ENCODE measurements around the gene CAMTA1.

CAMTA1 gene

DNA sequence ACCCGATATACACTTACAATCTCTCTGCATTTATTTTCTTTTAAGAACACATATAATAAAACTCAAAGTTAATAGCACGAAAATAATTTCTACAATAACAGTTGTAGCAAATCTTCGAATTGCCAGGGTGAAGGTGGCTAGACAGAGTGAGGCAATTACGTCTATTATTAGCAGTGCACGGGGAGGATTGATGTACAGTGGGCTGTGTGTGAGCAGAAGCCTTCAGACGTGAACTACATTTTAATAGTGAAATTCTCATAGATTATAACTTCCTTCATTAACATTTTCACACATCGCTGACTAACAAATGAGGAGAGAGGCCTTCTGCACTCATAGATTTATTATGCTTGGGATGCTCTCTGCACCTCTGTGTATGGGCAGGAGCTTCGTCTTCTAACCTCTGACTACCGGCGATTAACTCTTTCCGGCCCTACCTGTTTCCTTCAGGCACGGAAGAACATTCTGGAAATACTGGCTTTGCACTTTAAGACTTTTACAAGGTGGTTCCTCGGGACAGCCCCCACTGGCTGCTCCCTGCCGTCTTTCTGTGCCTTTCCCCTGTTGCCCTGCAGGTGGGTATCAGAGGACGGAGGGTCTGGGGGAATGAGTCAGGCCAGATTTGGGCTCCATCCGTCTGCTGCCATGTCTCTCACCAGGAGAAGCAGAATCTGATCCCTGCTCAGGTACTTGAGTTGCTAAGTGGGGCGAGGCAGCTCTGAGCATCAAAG, 200.5 kb downstream of the CAMTA1 start:
- no peak for FAIRE-seq

DNA sequence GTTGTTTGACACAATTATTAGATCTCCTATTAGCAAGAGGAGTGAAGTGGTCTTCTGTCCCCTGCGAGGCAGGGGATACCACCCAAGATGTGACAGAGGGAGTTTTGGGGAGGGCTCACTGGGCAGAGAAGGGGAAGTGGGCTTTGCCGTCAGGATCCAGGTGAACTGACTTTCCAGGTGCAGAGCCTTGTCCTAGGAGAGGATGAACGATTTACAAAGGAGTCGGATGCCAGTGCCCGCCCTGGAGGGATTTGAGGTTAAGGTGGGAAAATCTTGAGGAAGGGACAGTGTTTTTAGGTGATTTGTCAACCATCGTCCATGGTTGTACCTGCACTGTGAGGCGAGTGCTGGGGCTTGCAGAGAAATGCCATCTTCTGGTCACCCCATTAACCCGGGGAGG, 201.0 kb downstream of the CAMTA1 start:
- no peak for FAIRE-seq

DNA sequence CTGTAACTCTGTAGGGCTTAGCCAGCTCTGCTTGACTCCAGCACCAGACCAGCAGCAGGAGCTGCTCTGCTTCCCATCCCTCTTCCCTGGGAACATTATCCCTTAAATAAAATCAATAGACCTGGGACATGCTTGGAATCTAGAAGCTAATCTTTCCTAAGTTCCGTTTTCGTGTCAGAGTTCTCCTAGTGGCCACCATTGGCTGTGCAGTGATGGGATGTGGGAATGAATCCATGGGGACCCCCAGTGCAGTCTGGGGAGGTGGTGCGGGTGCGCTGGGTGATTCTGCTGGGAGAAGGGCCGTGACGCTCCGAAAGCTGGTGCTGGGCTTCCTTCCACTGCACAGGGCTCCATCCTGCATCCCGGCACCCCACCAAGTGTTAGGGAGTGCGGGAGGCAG, 202.7 kb downstream of the CAMTA1 start:
- no peak for FAIRE-seq

DNA sequence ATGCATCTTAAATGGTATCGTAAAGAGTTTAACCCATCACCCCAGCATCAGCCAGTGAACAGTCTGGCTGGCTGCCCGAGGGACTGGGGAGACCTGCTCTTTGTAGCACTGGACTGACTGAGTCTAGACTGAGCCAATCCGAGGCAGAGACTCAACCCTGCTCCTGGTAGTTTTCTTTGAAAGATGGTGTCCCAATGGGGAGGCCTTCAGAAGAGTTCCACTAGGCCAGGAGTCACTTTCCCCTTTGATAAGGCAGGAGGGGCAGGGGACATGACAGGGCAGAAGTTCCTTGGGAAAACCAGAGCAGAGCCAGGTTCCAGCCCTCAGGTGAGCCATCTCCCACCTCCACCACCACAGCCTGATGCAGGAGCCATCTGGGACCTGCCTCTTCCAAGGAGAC, 203.5 kb downstream of the CAMTA1 start:
- no peak for FAIRE-seq

DNA sequence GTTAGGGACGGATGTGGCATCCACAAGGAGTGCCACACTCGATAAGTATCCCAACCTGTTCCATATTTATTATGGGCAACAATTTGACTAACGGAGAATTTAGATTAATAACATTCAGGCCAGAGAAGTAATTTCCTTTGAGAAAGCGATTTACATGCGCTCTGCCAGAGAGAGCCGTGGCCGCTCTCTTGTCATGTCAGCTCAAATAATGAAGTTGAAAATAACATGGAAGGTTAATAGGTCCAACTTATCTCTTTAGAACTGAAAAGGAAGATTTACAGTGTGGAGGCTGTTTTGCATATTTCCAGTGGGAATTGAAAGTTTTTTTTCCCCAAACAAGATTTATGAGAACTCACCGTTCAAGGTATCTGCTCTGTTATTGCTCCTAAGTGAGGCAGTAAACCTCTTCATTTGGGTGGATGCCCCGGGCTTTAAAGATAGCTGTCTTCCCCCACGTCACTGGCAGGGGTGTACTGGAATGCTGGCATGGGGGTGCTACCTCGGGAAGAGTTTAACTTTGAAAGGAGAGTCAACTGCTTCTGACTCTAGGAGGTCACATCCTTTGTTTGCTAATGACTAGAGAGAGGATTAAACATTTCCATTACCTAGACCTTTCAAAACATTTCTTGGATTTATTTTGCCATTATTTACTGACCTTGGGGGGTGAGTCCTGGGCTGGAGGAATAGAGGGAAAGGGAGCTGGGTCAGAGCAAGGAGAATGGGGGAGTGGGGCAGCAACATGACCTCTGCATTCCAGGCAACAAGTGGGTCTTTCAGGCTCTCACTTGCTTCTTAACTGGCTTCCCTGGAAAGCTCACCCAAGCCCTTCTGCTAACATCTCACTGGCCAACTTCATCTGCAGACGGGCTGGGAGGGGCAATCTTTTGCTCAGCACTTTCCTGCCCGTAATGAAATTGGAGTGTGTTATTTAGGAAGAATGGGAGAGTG, 204.2 kb downstream of the CAMTA1 start:
- no peak for FAIRE-seq

DNA sequence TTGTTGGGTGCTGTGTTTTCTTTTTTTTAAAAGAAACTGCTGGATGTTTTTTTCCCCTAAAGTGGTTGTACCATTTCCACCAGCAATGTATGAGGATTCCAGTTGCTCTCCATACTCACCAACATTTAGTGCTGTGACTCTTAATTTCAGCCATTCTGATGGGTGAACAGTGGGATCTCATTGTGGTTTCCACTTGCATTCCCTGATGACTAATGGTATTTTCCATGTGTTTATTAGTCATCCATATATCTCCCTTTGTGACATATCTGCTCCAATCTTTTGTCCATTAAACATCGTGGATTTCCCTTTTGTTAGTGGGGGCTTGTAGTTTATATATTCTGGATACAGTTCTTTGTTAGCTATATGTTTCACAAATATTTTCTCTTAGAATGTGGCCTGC, 206.0 kb downstream of the CAMTA1 start:
- FAIRE-seq: no peak

DNA sequence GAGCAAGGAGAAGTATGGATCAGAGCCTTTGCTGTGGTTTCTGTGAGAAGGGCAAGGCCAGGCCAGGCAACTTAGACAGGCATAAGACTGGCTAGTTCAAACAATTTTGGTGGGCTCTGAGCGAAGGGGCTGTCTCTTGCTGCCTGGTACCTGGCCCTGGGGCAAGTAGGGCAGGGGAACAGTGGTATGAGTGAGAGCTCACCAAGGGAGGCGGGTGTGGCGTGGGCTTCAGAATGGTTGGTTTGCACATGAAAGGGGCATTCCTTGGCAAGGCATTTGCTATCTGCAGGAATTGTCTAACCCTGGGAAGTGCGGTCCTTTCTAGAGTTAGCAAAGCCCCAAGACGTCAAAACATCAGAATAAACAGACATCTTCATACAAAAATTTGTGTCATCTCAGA, 210.5 kb downstream of the CAMTA1 start:
- no peak for FAIRE-seq

DNA sequence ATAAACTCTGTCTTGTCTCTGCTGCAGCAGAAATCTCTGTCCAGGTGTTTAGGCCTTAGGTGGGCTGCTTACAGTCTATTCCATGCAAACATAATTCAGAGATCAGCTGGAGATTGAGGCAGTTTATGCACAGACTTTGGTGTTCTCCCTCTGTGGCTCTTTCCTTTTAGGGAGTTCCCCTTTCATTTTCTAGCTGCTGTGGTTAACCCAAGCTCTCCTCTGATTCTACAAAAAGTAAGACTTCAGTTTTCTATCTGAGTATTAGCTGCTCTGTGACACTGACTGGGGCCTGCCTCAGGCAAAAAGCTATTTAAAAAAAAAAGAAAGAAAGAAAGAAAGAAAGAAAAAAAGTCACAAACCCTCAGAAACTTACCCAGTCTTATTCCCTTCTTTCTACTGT, 211.1 kb downstream of the CAMTA1 start:
- no peak for FAIRE-seq

DNA sequence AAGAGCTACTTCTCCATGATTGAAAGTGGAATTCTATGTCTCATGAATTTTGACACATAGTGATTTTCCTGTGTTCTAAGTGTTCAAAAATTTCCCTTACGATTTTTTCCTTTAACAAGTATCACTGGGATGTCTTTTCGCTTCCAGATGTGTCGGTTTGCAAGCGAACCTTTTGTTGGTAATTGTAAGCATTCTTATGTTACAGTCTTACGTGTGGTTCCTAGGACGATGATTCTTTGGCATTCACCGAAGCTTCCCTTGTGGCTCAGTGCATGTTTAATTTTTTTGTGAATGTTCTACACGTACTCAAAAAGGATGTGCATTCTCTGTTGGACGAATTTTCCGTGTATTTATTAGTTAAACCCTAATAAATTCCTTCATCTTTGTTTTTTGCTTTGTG, 211.6 kb downstream of the CAMTA1 start:
- no peak for FAIRE-seq

DNA sequence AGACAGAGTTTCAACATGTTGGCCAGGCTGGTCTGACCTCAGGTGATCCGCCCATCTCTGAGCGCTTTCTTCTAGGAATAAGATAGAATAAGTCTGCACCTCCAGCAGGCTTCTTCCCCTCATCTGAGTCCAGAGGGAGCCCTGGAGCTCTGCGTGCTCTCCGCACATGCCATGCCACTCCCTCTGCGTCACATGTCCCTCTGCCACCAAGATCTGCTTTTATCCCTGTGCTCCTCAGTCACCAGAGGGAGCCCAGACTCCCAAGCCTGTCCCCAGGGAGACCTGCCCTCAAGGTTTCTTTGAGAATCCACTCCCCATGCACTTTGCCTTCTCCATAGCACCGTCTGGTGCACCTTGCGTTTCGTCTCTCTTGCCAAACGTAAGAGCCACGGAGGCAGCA, 213.0 kb downstream of the CAMTA1 start:
- no peak for FAIRE-seq

DNA sequence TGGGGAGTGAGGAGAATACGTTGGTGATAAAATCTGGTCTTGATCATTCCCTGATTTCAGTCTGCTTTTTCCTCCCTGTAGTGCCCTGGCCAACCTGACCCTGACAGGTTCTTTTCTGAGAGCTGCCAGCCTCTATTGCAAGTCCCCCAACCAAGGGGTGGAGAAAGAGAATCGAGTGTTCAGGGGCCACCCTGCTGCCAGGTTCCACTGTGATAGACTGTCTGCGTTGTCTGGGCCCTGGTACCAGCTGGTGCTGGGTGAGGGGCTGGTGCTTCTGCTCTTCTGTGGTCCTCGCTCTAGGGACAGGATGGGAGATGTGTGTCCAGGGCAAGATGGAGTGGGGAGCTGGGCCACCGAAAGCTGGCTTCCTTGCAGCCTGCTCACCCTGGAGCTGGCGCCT, 214.6 kb downstream of the CAMTA1 start:
- FAIRE-seq: no peak

DNA sequence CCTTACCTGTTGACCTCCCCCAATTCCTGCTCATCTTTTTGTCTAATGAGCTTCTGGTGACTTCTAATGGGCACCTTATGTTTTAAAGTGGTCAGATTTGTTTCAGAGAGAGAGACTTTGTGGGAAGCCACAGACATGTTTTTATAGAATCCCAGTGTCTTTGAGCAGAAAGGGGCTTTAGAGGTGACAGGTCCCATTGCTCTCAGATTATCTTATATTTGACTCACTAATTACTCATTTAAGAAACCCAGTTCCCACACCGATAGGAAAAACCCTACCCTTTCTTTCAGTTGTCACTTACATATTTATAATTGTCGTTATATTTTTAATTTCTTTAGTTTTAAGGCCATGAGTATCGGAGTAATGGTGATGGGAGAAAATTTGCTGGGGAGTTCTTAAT, 215.5 kb downstream of the CAMTA1 start:
- FAIRE-seq: no peak

DNA sequence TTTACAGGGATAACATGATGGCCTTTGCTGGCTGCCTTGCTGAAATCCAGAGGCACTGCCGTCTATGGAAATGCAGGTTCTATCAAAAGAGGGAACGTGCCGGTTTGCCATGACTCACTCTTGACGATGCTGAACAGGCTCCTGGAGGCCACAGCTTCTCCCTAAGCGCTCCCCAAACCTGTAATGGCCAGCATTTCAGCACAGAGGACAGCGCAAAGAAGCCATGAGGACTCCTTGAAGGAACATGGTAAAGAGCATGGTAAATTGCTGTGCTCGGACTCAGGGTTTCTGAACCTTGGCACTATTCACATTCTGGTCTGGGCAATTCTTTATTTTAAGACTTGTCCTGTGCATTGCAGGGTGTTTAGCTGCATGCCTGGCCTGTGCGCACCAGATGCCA, 217.5 kb downstream of the CAMTA1 start:
- FAIRE-seq: no peak

DNA sequence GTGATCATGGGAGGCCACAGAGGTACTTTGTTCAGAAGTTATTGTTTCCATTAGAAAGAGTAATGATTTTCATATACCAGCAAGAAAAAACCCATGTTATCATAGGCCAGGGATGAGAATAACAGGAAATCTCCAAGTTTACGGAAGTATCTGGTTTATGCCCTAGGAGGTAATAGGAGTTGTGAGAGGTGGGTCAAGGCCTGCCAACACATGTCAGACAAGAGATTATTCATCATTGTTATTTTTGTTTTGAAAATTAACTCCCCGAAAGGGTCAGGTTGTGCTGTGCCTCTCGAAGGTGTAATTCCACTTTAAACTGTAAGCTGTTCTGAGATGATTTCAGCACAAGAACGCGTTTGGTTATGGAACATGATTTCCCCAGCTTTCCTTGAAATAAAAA, 218.4 kb downstream of the CAMTA1 start:
- FAIRE-seq: no peak

DNA sequence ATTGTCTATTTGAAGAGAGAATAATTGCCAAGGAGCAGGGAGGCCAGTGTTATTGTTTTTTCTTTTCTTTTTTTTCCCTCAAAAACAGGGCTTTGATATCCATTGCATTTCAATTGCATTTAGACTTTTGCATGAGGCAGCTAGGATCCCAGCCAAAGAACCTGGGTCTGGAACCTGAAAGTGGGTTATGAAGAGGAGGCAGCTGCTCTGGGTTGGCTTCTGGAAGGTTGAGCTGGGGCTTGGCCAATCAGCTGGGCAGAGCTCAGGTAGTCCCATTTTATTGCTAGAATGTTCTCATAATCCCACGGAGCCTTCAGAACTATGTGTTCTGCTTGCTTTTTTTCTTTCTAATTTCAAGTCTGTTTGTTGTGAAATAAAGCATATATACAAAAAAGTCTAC, 218.9 kb downstream of the CAMTA1 start:
- FAIRE-seq: no peak

DNA sequence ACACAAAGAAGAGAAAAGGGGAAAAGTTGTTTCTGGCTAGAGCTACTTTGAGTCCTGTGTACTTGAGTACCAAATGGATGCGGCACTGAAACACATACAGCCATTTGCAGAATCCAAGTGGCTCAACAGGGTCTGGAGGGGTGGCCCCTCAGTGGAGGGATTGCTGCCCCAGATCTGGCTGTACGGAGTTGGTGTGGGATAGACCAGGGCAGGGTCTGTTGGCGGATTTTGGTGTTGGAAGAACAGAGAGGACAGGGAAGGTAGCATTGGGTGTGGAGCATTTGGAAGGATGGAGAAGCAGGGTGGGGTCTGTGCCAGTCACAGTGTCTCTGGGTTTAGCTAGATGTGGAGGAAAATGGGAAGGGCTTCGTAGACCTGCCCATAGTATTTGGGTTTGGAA, 220.5 kb downstream of the CAMTA1 start:
- FAIRE-seq: no peak

DNA sequence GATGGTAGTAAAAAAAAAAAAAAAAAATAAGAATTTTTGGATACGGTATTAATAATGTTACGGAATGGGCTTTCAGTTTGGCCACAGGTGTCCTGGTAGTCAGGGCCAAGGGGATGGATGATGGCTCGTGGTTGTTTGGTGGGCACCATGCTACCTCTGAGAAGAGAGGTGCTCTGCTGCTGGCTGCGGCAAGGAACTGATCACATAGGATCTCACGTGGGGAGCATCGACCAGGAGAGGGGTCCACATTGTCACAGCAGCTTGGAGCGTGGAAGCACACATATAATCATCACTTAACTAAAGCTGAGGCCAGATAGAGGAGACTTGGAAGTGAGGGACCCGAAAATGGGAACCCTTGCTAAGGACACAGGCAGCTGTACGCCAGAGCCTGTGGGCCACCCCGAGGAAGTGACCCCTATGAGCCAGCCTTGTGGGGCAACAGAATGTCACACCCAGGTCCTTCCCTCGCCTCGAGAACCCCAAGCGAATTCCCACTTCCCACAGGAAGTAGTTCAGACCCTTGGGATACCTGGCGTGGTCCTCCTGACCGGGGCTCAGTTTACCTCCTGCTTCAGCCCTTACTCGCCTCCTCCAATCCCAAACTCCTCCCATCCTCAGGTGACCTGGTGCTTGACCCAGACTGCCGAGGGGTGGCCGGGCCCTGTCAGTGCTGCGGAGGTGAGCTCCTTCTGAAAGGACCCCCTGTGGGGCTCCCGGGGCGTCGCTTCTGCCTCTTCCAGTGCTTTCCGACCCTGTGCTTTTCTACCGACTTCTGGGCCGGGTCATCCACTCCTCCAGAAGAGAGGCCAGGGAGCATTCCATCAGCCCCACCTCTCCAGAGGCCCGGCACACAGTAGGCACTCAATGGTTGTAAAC, 222.0 kb downstream of the CAMTA1 start:
- no peak for FAIRE-seq

DNA sequence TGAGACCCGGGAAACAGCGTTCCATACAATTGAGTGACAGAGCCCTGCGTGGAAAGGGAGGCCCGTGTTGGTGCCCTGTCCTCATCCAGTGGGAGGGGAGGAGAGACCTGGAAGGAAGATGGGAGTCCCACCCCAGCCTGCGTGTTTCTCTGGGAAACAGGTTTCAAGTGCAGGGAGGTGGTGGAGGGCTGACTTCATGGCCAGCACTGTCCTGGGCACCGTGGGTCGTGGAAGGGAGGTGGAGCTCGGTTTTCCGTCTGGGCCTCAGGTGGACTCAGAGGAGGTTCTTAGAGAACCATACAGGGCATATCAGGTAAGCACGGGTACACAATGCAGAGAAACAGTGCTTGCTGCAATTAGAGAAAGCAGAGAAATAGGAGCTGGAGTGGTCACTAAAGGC, 222.6 kb downstream of the CAMTA1 start:
- no peak for FAIRE-seq

DNA sequence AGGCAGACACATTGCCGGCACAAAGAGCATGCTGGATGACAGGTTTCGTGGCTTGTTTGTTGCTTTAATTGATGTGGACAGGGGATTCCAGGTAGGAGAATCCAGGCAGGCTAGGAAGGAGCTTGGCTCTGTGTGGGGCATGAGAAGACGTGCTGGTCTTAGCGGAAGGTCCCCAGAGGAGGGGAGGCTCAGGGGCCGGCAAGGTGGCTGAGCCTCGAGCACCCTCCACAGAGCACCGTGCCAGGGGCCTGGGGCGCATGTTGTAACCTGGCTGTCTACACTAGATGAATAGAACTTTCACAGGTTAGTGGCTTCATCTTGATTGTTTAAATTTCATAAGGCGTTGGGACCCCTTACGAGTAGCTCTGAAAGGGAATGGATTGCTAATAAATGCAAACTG, 223.1 kb downstream of the CAMTA1 start:
- FAIRE-seq: no peak

DNA sequence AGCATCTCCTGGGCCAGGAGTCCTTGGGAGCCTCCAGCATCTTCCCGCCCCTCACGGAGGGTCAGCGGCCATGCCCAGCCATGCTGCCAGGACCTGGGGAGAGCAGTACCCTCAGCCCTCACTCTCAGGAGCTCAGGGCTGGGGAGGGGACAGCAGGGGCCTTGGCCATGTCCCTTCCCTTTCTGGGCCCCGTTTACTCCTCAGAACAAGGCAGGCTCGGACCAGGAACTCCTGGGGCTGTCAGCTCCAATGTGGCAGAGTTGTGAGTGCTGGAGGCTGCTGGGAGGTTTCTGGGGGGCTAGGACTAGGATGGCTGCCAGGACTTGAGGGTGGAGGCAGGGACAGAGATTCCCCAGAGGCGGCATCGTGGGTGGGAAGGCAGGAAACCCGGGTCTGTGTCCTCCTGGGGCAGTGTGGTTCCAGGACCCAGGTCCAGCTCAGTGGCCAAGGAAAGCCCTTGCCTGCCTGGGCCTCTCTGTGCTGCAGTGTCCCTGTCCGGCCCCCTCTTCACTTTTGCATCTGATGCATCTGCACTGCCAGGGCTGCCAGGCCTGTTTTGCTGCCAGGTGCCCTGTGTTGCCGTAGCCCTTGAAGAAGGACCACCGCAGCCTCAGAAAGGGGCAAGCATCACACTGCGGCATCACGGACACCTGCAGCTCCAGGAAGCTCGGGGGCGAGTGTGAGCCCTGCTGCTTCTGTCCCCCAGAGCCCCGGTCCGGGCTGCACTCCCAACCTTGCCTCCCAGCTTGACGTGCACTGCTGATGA, 223.9 kb downstream of the CAMTA1 start:
- FAIRE-seq: no peak

DNA sequence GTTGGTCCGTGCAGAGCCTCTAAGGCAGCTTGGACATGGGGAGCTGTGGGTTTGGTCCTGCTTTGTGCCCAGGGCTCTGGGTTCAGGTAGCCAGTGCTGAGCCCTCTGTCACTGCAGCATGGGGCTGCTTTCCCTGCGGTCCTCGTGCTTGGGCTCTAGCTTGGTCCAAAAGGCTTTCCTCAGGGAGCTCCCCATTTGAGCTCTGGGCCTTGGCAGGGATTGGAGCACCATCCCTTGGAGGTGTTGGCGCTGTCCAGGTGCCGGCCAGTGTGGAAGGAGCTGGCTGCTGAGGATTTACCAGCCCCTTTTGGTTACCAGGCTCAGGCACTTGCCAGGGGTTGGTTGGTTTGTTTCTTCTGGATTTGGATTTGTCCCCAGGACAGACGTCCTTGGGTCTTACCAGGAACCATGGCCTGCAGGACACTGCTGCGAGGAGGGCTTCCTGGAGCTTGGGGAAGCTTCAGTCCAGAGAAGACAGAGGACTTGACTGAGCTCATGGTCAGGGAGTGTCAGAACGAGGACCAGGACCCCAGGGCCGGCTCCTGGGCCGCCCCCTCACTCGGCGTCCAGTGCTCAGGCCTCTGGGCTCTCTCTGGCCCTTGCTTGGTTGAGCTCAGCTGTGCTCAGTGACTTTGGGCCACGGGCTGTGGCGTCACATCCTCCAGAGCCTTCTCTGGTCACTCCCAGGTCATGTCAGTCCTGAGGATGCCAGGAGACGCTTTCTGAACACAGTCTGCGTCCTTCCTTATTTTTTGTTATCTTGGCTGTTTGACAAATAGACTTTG, 224.7 kb downstream of the CAMTA1 start:
- no peak for FAIRE-seq

Data from endometrium (tissue), 2 donors.